HG03378 (cell line): ENCODE measurements around the gene MINDY4.

Experiments
- ATAC-seq: cut with Tn5 transposase; IDR thresholded peaks from one replicate; pipeline ENCODE4 v1.9.1; 2021; ENCODE audit warnings: mild to moderate bottlenecking, moderate library complexity; ENCODE audit not compliant: unreplicated experiment

MINDY4 gene

GRCh38 chr7:30741289-30741688 is 29.9 kb upstream of the MINDY4 start:
- ATAC-seq, result no peak

GRCh38 chr7:30743371-30744074 is 27.7 kb upstream of the MINDY4 start:
- no peak for ATAC-seq

- no peak for ATAC-seq
Measured at GRCh38 chr7:30744075-30744417, 27.2 kb upstream of the MINDY4 start.

GRCh38 chr7:30745261-30745941 is 25.8 kb upstream of the MINDY4 start:
- no peak for ATAC-seq

- no peak for ATAC-seq
Measured at GRCh38 chr7:30750010-30750409, 21.2 kb upstream of the MINDY4 start.

- no peak for ATAC-seq
Measured at GRCh38 chr7:30750683-30751650, 20.2 kb upstream of the MINDY4 start.

- no peak for ATAC-seq
Measured at GRCh38 chr7:30751696-30752273, 19.4 kb upstream of the MINDY4 start, which contains the start of gene INMT. TSS of gene INMT (plus strand) at chr7:30752135. CDS start at chr7:30752151, 16 bp downstream.

GRCh38 chr7:30752484-30752883 is 18.7 kb upstream of the MINDY4 start:
- no peak for ATAC-seq

GRCh38 chr7:30752979-30753378 is 18.2 kb upstream of the MINDY4 start:
- ATAC-seq, result no peak

GRCh38 chr7:30754315-30754877 is 16.8 kb upstream of the MINDY4 start:
- no peak for ATAC-seq

- ATAC-seq, result no peak
Measured at GRCh38 chr7:30755384-30756154, 15.6 kb upstream of the MINDY4 start.

GRCh38 chr7:30757342-30757692 is 13.9 kb upstream of the MINDY4 start:
- ATAC-seq, result no peak

GRCh38 chr7:30760514-30761213 is 10.6 kb upstream of the MINDY4 start:
- ATAC-seq, result no peak

GRCh38 chr7:30761214-30762156 is 9.7 kb upstream of the MINDY4 start:
- ATAC-seq, result no peak

- no peak for ATAC-seq
Measured at GRCh38 chr7:30764030-30764975, 6.9 kb upstream of the MINDY4 start.

GRCh38 chr7:30765408-30765807 is 5.8 kb upstream of the MINDY4 start:
- no peak for ATAC-seq

- no peak for ATAC-seq
Measured at GRCh38 chr7:30770845-30771173, 408 bp upstream of the MINDY4 start.
